G401.6 (cell line): Measurements from ENCODE around the gene FYB1.
"Not testable (repeated sequence)": the region's sequence is repeated elsewhere in the genome, so short reads cannot be mapped to it uniquely, and the experiment has no call there.

Source experiments
- FAIRE-seq: peaks from 2 replicates; lab custom pipeline; 2012; peaks lifted over from hg19 to GRCh38; lab: Jason Lieb, UNC

The FYB1 gene

GRCh38 chr5:39219437-39219836, at the start of gene FYB1:
TSS of gene FYB1 (minus strand) at chr5:39219563. CDS start at chr5:39202960, 16,603 bp downstream.
- FAIRE-seq = no peak

- FAIRE-seq = no peak
Measured at GRCh38 chr5:39267186-39267585, 47.8 kb upstream of the FYB1 start.

GRCh38 chr5:39266442-39266841, 47.1 kb upstream of the FYB1 start:
- FAIRE-seq = no peak

- FAIRE-seq = no peak
Measured at GRCh38 chr5:39264528-39264927, 45.2 kb upstream of the FYB1 start.

GRCh38 chr5:39262981-39263380, 43.6 kb upstream of the FYB1 start:
- no peak for FAIRE-seq

GRCh38 chr5:39260095-39260494, 40.7 kb upstream of the FYB1 start:
- no peak for FAIRE-seq

- FAIRE-seq = no peak
Measured at GRCh38 chr5:39257554-39257953, 38.2 kb upstream of the FYB1 start.

GRCh38 chr5:39256477-39257235, 37.3 kb upstream of the FYB1 start:
- FAIRE-seq = no peak

GRCh38 chr5:39255406-39255805, 36.0 kb upstream of the FYB1 start:
- FAIRE-seq = no peak

GRCh38 chr5:39254671-39255070, 35.3 kb upstream of the FYB1 start:
- FAIRE-seq = no peak

- no peak for FAIRE-seq
Measured at GRCh38 chr5:39253196-39253595, 33.8 kb upstream of the FYB1 start.

GRCh38 chr5:39249564-39250274, 30.4 kb upstream of the FYB1 start:
- no peak for FAIRE-seq

GRCh38 chr5:39249069-39249468, 29.7 kb upstream of the FYB1 start:
- FAIRE-seq = no peak

- no peak for FAIRE-seq
Measured at GRCh38 chr5:39240750-39241149, 21.4 kb upstream of the FYB1 start.

GRCh38 chr5:39238366-39239105, 19.2 kb upstream of the FYB1 start:
- FAIRE-seq = no peak

GRCh38 chr5:39236718-39237117, 17.4 kb upstream of the FYB1 start:
- FAIRE-seq = no peak

GRCh38 chr5:39235648-39236047, 16.3 kb upstream of the FYB1 start:
- no peak for FAIRE-seq

- FAIRE-seq = not testable (repeated sequence)
Measured at GRCh38 chr5:39234494-39234893, 15.1 kb upstream of the FYB1 start.

GRCh38 chr5:39233783-39234182, 14.4 kb upstream of the FYB1 start:
- no peak for FAIRE-seq

GRCh38 chr5:39231705-39232525, 12.6 kb upstream of the FYB1 start:
- FAIRE-seq = no peak

- no peak for FAIRE-seq
Measured at GRCh38 chr5:39228596-39228995, 9.2 kb upstream of the FYB1 start.

- FAIRE-seq = no peak
Measured at GRCh38 chr5:39226558-39226957, 7.2 kb upstream of the FYB1 start.
